ENCODE data around the gene CCDC61. TPM values are rescaled to one million over a fixed set of nuclear protein-coding genes. Genes with fewer than 3 reads are reported as not detected.

CCDC61 gene
- total RNA-seq, 1 experiment from 2014 or later, result 6.3 TPM

GRCh38 chr19:46000491-46001246 lies 5.4 kb downstream of the CCDC61 start:
- Histone ChIP-seq H2AFZ (ENCODE audit: low read length) (no peak overlapping the region), H4K20me1 (ENCODE audit: low read length) (no peaks in the 10 kb centered on the region), H3K9me3 (ENCODE audit: low read length) (no peaks in the 10 kb centered on the region), H3K9me2 (replicated peaks; ENCODE audit: low read length) (no peaks in the 10 kb centered on the region), H3K27me3 (ENCODE audit: low read length) (no peaks in the 10 kb centered on the region), H3K9ac (ENCODE audit: low read length) (no peak overlapping the region), H3F3A (ENCODE audit: low read length, unreplicated experiment) (no peaks in the 10 kb centered on the region), H3K4me3 (ENCODE audit: low read length) (no peak overlapping the region), H3K4me1 (ENCODE audit: insufficient read depth, low read length) (no peaks in the 10 kb centered on the region; the same call in 1 of the 2 replicates), H3K79me2 (ENCODE audit: low read length) (peaks cover 6% of the 10 kb centered on the region; the same call in 1 of the 2 replicates), H3K4me2 (ENCODE audit: low read length) (no peak overlapping the region), H3K27ac (ENCODE audit: low read length) (no peak overlapping the region), H3K36me3 (ENCODE audit: low read depth, low read length) (no peaks in the 10 kb centered on the region)
- ChIA-PET POLR2A (ENCODE audit: unreplicated experiment) (no interaction called here), CTCF (no interaction called here)
- intact Hi-C loops (cut with micrococcal nuclease), result no loop called here
- ATAC-seq (no peak), DNase-seq (no peak)
- TF ChIP-seq EZH2 (IDR thresholded peaks at IDR 0.05; ENCODE audit: low read length, unreplicated experiment), result no peak
- no peak for TF ChIP-seq CTCF (conservative IDR thresholded peaks at IDR 0.05; ENCODE audit: low read depth, low read length)
- TF ChIP-seq EZH2phosphoT487 (IDR thresholded peaks at IDR 0.05; ENCODE audit: borderline replicate concordance, low read length), result no peak
- BruUV-seq (replicated peaks), result no TSS peak

- POLR2A ChIA-PET (ENCODE audit: unreplicated experiment), result no interaction called here
- Histone ChIP-seq H3K4me1 (ENCODE audit: insufficient read depth, low read length) (no peaks in the 10 kb centered on the region), H4K20me1 (ENCODE audit: low read length) (no peaks in the 10 kb centered on the region), H3K27me3 (ENCODE audit: low read length) (no peaks in the 10 kb centered on the region), H3K4me2 (ENCODE audit: low read length) (no peak overlapping the region), H3K4me3 (ENCODE audit: low read length) (no peak overlapping the region), H3F3A (ENCODE audit: low read length, unreplicated experiment) (no peaks in the 10 kb centered on the region), H2AFZ (ENCODE audit: low read length) (no peak overlapping the region), H3K9me2 (replicated peaks; ENCODE audit: low read length) (no peaks in the 10 kb centered on the region), H3K79me2 (ENCODE audit: low read length) (no peaks in the 10 kb centered on the region), H3K27ac (ENCODE audit: low read length) (no peak overlapping the region), H3K9ac (ENCODE audit: low read length) (no peak overlapping the region), H3K9me3 (ENCODE audit: low read length) (no peaks in the 10 kb centered on the region), H3K36me3 (ENCODE audit: low read depth, low read length) (no peaks in the 10 kb centered on the region)
- CTCF ChIA-PET, result no interaction called here
- ATAC-seq, result no peak
- DNase-seq, result no peak
- BruUV-seq (replicated peaks), result no TSS peak
- TF ChIP-seq EZH2 (IDR thresholded peaks at IDR 0.05; ENCODE audit: low read length, unreplicated experiment) (no peak), EZH2phosphoT487 (IDR thresholded peaks at IDR 0.05; ENCODE audit: borderline replicate concordance, low read length) (no peak), CTCF (conservative IDR thresholded peaks at IDR 0.05; ENCODE audit: low read depth, low read length) (no peak)
- intact Hi-C loops (cut with micrococcal nuclease), result no loop called here
Observed at GRCh38 chr19:46002678-46003275, 7.5 kb downstream of the CCDC61 start.

- H2AFZ ChIP-seq (ENCODE audit: low read length), result no peak overlapping the region
- no peak overlapping the region for H3K4me2 ChIP-seq (ENCODE audit: low read length)
- H3K9ac ChIP-seq (ENCODE audit: low read length), result no peak overlapping the region
- H3K27ac ChIP-seq (ENCODE audit: low read length), result no peak overlapping the region
- H3K4me1 ChIP-seq (ENCODE audit: insufficient read depth, low read length), result no peaks in the 10 kb centered on the region
- no peaks in the 10 kb centered on the region for H3K27me3 ChIP-seq (ENCODE audit: low read length)
- H3K79me2 ChIP-seq (ENCODE audit: low read length), result no peaks in the 10 kb centered on the region
- TF ChIP-seq CTCF (conservative IDR thresholded peaks at IDR 0.05; ENCODE audit: low read depth, low read length) (no peak), EZH2 (IDR thresholded peaks at IDR 0.05; ENCODE audit: low read length, unreplicated experiment) (no peak)
- intact Hi-C loops (cut with micrococcal nuclease), result no loop called here
- no TSS peak for BruUV-seq (replicated peaks)
- no peaks in the 10 kb centered on the region for H3K9me3 ChIP-seq (ENCODE audit: low read length)
- no peaks in the 10 kb centered on the region for H3K9me2 ChIP-seq (replicated peaks; ENCODE audit: low read length)
- CTCF ChIA-PET, result no interaction called here
- no peak for ATAC-seq
- H3F3A ChIP-seq (ENCODE audit: low read length, unreplicated experiment), result no peaks in the 10 kb centered on the region
- POLR2A ChIA-PET (ENCODE audit: unreplicated experiment), result no interaction called here
- no peaks in the 10 kb centered on the region for H3K36me3 ChIP-seq (ENCODE audit: low read depth, low read length)
- DNase-seq, result no peak
- H3K4me3 ChIP-seq (ENCODE audit: low read length), result no peak overlapping the region
- no peaks in the 10 kb centered on the region for H4K20me1 ChIP-seq (ENCODE audit: low read length)
Observed at GRCh38 chr19:46006411-46006810, 11.1 kb downstream of the CCDC61 start.

Measured in PC-3 (cell line).